Mesenchymal stem cell (in vitro differentiated cells and primary cell): ENCODE data around the gene SEMA4D.
"Not testable (repeated sequence)": the region's sequence is repeated elsewhere in the genome, so short reads cannot be mapped to it uniquely, and the experiment has no call there.

Experiments
- DNase-seq: peaks from one replicate; pipeline ENCODE4 v3.0.0-alpha.2; 2013
- H2AFZ ChIP-seq: one replicate; pipeline ENCODE4 v1.6.1; 2013; ENCODE audit warnings: low read depth, mild to moderate bottlenecking, control low read depth, inconsistent platforms, low read length, moderate library complexity
- H2AK5ac ChIP-seq: 2 replicates; pipeline ENCODE4 v1.6.1; 2013; ENCODE audit warnings: low read length, moderate library complexity, mild to moderate bottlenecking, inconsistent platforms; ENCODE audit not compliant: severe bottlenecking
- H2BK120ac ChIP-seq: one replicate; pipeline ENCODE4 v1.6.1; 2013; ENCODE audit warnings: low read depth, mild to moderate bottlenecking, inconsistent platforms, low read length, moderate library complexity
- H2BK12ac ChIP-seq, 2 experiments: one replicate each; pipeline ENCODE4 v1.6.1; 2013; ENCODE audit warnings: inconsistent platforms in 2 of 2, low read length in 2 of 2, mild to moderate bottlenecking in 2 of 2, moderate library complexity in 2 of 2, control low read depth in 1 of 2
- H2BK15ac ChIP-seq: one replicate; pipeline ENCODE4 v1.6.1; 2013; ENCODE audit warnings: mild to moderate bottlenecking, low read depth, inconsistent platforms; ENCODE audit not compliant: poor library complexity, severe bottlenecking
- H2BK5ac ChIP-seq: 2 replicates; pipeline ENCODE4 v1.6.1; 2013; ENCODE audit warnings: low read depth, mild to moderate bottlenecking, low read length, control low read depth, inconsistent platforms; ENCODE audit not compliant: poor library complexity, severe bottlenecking
- H3K14ac ChIP-seq, 2 experiments: one replicate each; pipeline ENCODE4 v1.6.1; 2013; ENCODE audit warnings: inconsistent platforms in 2 of 2, low read length in 2 of 2, control low read depth in 1 of 2, mild to moderate bottlenecking in 1 of 2, moderate library complexity in 1 of 2
- H3K18ac ChIP-seq, 2 experiments: one replicate each; pipeline ENCODE4 v1.6.1; 2013; ENCODE audit warnings: inconsistent platforms in 2 of 2, low read length in 2 of 2, control low read depth in 1 of 2, low read depth in 1 of 2, mild to moderate bottlenecking in 1 of 2
- H3K23ac ChIP-seq, 2 experiments: one replicate each; pipeline ENCODE4 v1.6.1; 2013; ENCODE audit warnings: inconsistent platforms in 2 of 2, low read length in 2 of 2, mild to moderate bottlenecking in 2 of 2, moderate library complexity in 2 of 2, control low read depth in 1 of 2
- H3K27ac ChIP-seq: 2 replicates; pipeline ENCODE4 v1.5.1; 2013; ENCODE audit warnings: mild to moderate bottlenecking, moderate library complexity, low read length, control low read depth, inconsistent platforms; ENCODE audit not compliant: poor library complexity, severe bottlenecking
- H3K27me3 ChIP-seq, 2 experiments: 2 replicates each; pipeline versions ENCODE4 v1.6.1 to v1.7.0; 2013; ENCODE audit warnings: low read length in 2 of 2, mild to moderate bottlenecking in 2 of 2, moderate library complexity in 2 of 2, control low read depth in 1 of 2, inconsistent platforms in 1 of 2; ENCODE audit not compliant: control insufficient read depth in 1 of 2, insufficient read depth in 1 of 2
- H3K36me3 ChIP-seq, 2 experiments: 2 replicates each; pipeline versions ENCODE4 v1.6.1 to v1.7.0; 2013; ENCODE audit warnings: low read length in 2 of 2, control low read depth in 1 of 2, inconsistent platforms in 1 of 2, low read depth in 1 of 2, mild to moderate bottlenecking in 1 of 2; ENCODE audit not compliant: insufficient read depth in 2 of 2, control insufficient read depth in 1 of 2
- H3K4ac ChIP-seq, 2 experiments: one replicate each; pipeline ENCODE4 v1.6.1; 2013; ENCODE audit warnings: inconsistent platforms in 2 of 2, low read length in 2 of 2, mild to moderate bottlenecking in 2 of 2, moderate library complexity in 2 of 2, control low read depth in 1 of 2, low read depth in 1 of 2
- H3K4me1 ChIP-seq: 2 replicates; pipeline ENCODE4 v1.6.1; 2013; ENCODE audit warnings: low read depth, low read length, control low read depth; ENCODE audit not compliant: control insufficient read depth, insufficient read depth
- H3K4me2 ChIP-seq: 2 replicates; pipeline ENCODE4 v1.6.1; 2013; ENCODE audit warnings: low read length, mild to moderate bottlenecking, inconsistent platforms; ENCODE audit not compliant: poor library complexity, severe bottlenecking
- H3K4me3 ChIP-seq, 2 experiments: 2 replicates each; pipeline versions ENCODE4 v1.5.1 to v1.7.0; 2013; ENCODE audit warnings: low read length in 2 of 2, mild to moderate bottlenecking in 2 of 2, control low read depth in 1 of 2, low read depth in 1 of 2; ENCODE audit not compliant: insufficient read depth in 1 of 2
- H3K79me1 ChIP-seq: replicated peaks from 2 replicates; pipeline ENCODE4 v1.6.1; 2013; ENCODE audit warnings: mild to moderate bottlenecking, control low read depth, low read length, inconsistent platforms; ENCODE audit not compliant: poor library complexity, severe bottlenecking
- H3K9ac ChIP-seq: 2 replicates; pipeline ENCODE4 v1.7.0; 2013; ENCODE audit warnings: mild to moderate bottlenecking, low read length, moderate library complexity
- H3K9me3 ChIP-seq: 2 replicates; pipeline ENCODE4 v1.7.0; 2013; ENCODE audit warnings: mild to moderate bottlenecking, low read length; ENCODE audit not compliant: control insufficient read depth
- H4K8ac ChIP-seq: one replicate; pipeline ENCODE4 v1.6.1; 2013; ENCODE audit warnings: inconsistent platforms, mild to moderate bottlenecking, low read length, moderate library complexity
- H4K91ac ChIP-seq: one replicate; pipeline ENCODE4 v1.6.1; 2013; ENCODE audit warnings: mild to moderate bottlenecking, low read length, inconsistent platforms
- WGBS: methylation state at CpG from one replicate; pipeline ENCODE4 v1.1.7; 2013; ENCODE audit warnings: mixed read lengths; 5-methylcytosine and 5-hydroxymethylcytosine counted together

SEMA4D gene

GRCh38 chr9:89479669-89480011, 18.3 kb downstream of the SEMA4D start:
- not testable (repeated sequence) for H2BK120ac ChIP-seq, H3K9ac ChIP-seq, H3K23ac ChIP-seq, H3K4me3 ChIP-seq, H3K27me3 ChIP-seq, H2BK15ac ChIP-seq, H2BK5ac ChIP-seq, H2BK12ac ChIP-seq, H4K8ac ChIP-seq, H3K14ac ChIP-seq, H3K4me2 ChIP-seq, H2AFZ ChIP-seq, H2AK5ac ChIP-seq, H3K18ac ChIP-seq, DNase-seq, H3K4ac ChIP-seq, H4K91ac ChIP-seq, H3K27ac ChIP-seq, H3K9me3 ChIP-seq
- peaks cover 43% of the 10 kb centered on the region for H3K79me1 ChIP-seq
- 98% methylated on average over 8 of the region's 17 CpGs for WGBS
- peaks cover 0 to 23% of the 10 kb centered on the region in 2 experiments for H3K36me3 ChIP-seq
- H3K4me1 ChIP-seq, result peaks cover 39% of the 10 kb centered on the region

GRCh38 chr9:89478821-89479668, 18.9 kb downstream of the SEMA4D start:
- H3K27ac ChIP-seq, result no peak overlapping the region
- H2AFZ ChIP-seq, result no peak overlapping the region
- H3K4me1 ChIP-seq, result peaks cover 33% of the 10 kb centered on the region
- no peak overlapping the region for H2BK12ac ChIP-seq
- H3K4me2 ChIP-seq, result no peak overlapping the region
- no peak overlapping the region for H3K18ac ChIP-seq
- no peak overlapping the region for H2BK5ac ChIP-seq
- no peak overlapping the region for H3K23ac ChIP-seq
- H4K8ac ChIP-seq, result no peak overlapping the region
- H3K4me3 ChIP-seq, result no peak overlapping the region
- peak overlapping the region; percentile 57 for H2AK5ac ChIP-seq
- peak overlapping the region in 1 of 2 experiments; percentile 4 for H3K4ac ChIP-seq
- peaks cover 0 to 8% of the 10 kb centered on the region in 2 experiments for H3K27me3 ChIP-seq
- no peaks in the 10 kb centered on the region for H3K9me3 ChIP-seq
- no peak overlapping the region for H2BK15ac ChIP-seq
- WGBS, result 95% methylated on average over 16 of the region's 16 CpGs
- H4K91ac ChIP-seq, result no peak overlapping the region
- no peak overlapping the region for H2BK120ac ChIP-seq
- peaks cover 41% of the 10 kb centered on the region for H3K79me1 ChIP-seq
- no peak overlapping the region for H3K14ac ChIP-seq
- H3K9ac ChIP-seq, result no peak overlapping the region
- DNase-seq, result no peak
- H3K36me3 ChIP-seq, result peaks cover 0 to 17% of the 10 kb centered on the region in 2 experiments

GRCh38 chr9:89477811-89478630, 19.9 kb downstream of the SEMA4D start:
- Histone ChIP-seq H3K4me1 (peaks cover 30% of the 10 kb centered on the region), H2BK120ac (no peak overlapping the region), H2BK15ac (no peak overlapping the region), H4K91ac (no peak overlapping the region), H3K4me2 (no peak overlapping the region), H3K79me1 (peaks cover 42% of the 10 kb centered on the region), H3K9ac (no peak overlapping the region), H2BK12ac (no peak overlapping the region), H3K9me3 (no peaks in the 10 kb centered on the region), H3K27me3 (peaks cover 0 to 5% of the 10 kb centered on the region in 2 experiments), H2AFZ (no peak overlapping the region), H3K4ac (no peak overlapping the region), H3K14ac (no peak overlapping the region), H4K8ac (no peak overlapping the region), H3K4me3 (no peak overlapping the region), H3K36me3 (peaks cover 0 to 15% of the 10 kb centered on the region in 2 experiments), H2BK5ac (no peak overlapping the region), H3K27ac (peak overlapping the region; percentile 71), H2AK5ac (peak overlapping the region; percentile 54), H3K18ac (peak overlapping the region in 1 of 2 experiments; percentile 31), H3K23ac (no peak overlapping the region)
- peak; percentile 58 for DNase-seq
- 57% methylated on average over 9 of the region's 9 CpGs for WGBS

GRCh38 chr9:89477384-89477783, 20.5 kb downstream of the SEMA4D start:
- Histone ChIP-seq H3K9ac (no peak overlapping the region), H3K4me1 (peaks cover 28% of the 10 kb centered on the region), H2BK120ac (no peak overlapping the region), H4K8ac (peak overlapping the region; percentile 33), H3K27ac (peak overlapping the region; percentile 71), H2AFZ (no peak overlapping the region), H3K9me3 (no peaks in the 10 kb centered on the region), H2BK15ac (no peak overlapping the region), H3K18ac (peak overlapping the region; percentile 23 to 67), H3K79me1 (peaks cover 40% of the 10 kb centered on the region), H3K14ac (peak overlapping the region in 1 of 2 experiments; percentile 92), H2BK5ac (no peak overlapping the region), H2AK5ac (peak overlapping the region; percentile 66), H3K23ac (no peak overlapping the region), H3K4me2 (no peak overlapping the region), H4K91ac (peak overlapping the region; percentile 41), H3K27me3 (no peaks in the 10 kb centered on the region), H2BK12ac (peak overlapping the region in 1 of 2 experiments; percentile 9), H3K4ac (peak overlapping the region in 1 of 2 experiments; percentile 24), H3K36me3 (peaks cover 0 to 15% of the 10 kb centered on the region in 2 experiments), H3K4me3 (no peak overlapping the region)
- 70% methylated on average over 7 of the region's 7 CpGs for WGBS
- no peak for DNase-seq
